GM10266 (cell line): Measurements from ENCODE around the gene C17orf75.

Source experiments
- DNase-seq: peaks from one replicate; pipeline ENCODE4 v3.0.0; 2012; ENCODE audit errors: extremely low spot score
- CTCF ChIP-seq: IDR thresholded peaks from 2 replicates; pipeline ENCODE4 v1.5.1; 2012; ENCODE audit warnings: mild to moderate bottlenecking, low read depth; ENCODE audit not compliant: control insufficient read depth, insufficient read depth; ENCODE audit errors: missing control alignments

C17orf75 gene

GRCh38 chr17:32289471-32290070, 52.4 kb downstream of the C17orf75 start:
- DNase-seq, result no peak
- TF ChIP-seq CTCF, result no peak

- no peak for TF ChIP-seq CTCF
- DNase-seq, result no peak
These were observed 53.4 kb downstream of the C17orf75 start for GRCh38 chr17:32288615-32289014.

GRCh38 chr17:32287804-32288511, 54.0 kb downstream of the C17orf75 start:
- TF ChIP-seq CTCF, result no peak
- DNase-seq, result no peak

- TF ChIP-seq CTCF, result no peak
- DNase-seq, result no peak
These were observed 55.5 kb downstream of the C17orf75 start for GRCh38 chr17:32286518-32286900.

- DNase-seq, result no peak
- TF ChIP-seq CTCF, result no peak
These were observed 56.0 kb downstream of the C17orf75 start for GRCh38 chr17:32285746-32286517.

- TF ChIP-seq CTCF, result no peak
- no peak for DNase-seq
These were observed 56.7 kb downstream of the C17orf75 start for GRCh38 chr17:32285306-32285705.
